ENCODE data around the gene PCDHA2. TPM values are rescaled to one million over a fixed set of nuclear protein-coding genes. Genes with fewer than 3 reads are reported as not detected.

PCDHA2 gene
- under 1 TPM in 1 of 4 donors, not detected in 3; 0.18 TPM for total RNA-seq
- polyA plus RNA-seq = not detected
- long read RNA-seq, donor 1 = 0 reads
- long read RNA-seq, donor 2 = 0 reads

DNA sequence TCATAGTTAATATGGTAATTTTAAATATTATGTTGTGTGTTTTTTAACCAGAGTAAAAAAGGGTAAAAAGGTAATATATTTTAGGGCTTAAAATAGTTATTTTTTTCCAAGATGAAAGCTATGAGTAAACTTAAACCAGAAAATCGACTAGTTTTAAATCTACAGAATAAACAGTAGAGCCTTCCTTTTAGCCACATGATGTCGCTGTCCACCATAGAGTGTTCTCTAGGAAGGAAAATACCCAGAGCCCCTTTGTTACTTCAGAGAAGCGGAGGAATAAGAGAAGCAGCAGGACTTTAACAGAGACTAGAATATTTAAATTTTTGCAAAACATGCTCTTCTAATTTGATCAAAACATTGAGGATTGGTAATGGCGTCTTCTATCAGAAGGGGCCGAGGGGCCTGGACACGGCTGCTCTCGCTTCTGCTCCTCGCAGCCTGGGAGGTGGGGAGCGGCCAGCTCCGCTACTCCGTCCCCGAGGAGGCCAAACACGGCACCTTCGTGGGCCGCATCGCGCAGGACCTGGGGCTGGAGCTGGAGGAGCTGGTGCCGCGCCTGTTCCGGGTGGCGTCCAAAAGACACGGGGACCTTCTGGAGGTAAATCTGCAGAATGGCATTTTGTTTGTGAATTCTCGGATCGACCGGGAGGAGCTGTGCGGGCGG, at the start of gene PCDHA2:
Gene PCDHA2 (plus strand): TSS at position 258 of the 664 bp plus-strand sequence.
- intact Hi-C loops (cut with DNase I) = no loop called here
- ATAC-seq = no peak
- TF ChIP-seq, protein P1, sequence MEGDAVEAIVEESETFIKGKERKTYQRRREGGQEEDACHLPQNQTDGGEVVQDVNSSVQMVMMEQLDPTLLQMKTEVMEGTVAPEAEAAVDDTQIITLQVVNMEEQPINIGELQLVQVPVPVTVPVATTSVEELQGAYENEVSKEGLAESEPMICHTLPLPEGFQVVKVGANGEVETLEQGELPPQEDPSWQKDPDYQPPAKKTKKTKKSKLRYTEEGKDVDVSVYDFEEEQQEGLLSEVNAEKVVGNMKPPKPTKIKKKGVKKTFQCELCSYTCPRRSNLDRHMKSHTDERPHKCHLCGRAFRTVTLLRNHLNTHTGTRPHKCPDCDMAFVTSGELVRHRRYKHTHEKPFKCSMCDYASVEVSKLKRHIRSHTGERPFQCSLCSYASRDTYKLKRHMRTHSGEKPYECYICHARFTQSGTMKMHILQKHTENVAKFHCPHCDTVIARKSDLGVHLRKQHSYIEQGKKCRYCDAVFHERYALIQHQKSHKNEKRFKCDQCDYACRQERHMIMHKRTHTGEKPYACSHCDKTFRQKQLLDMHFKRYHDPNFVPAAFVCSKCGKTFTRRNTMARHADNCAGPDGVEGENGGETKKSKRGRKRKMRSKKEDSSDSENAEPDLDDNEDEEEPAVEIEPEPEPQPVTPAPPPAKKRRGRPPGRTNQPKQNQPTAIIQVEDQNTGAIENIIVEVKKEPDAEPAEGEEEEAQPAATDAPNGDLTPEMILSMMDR (IDR thresholded peaks at IDR 0.05) = no peak
- 15 to 22% (median 18%) methylated on average over 27 of the region's 27 CpGs for WGBS, 3 donors
- Histone ChIP-seq H3K9me3 (peaks cover 9% of the 10 kb centered on the region), H3K27ac (no peak within 1 kb of the TSS), H3K27me3 (ENCODE audit: insufficient read depth in 3 of 3, low read length in 2 of 3) (peaks cover 2 to 10% (median 8%) of the 10 kb centered on the region in 3 donors), H3K4me3 (no peak within 1 kb of the TSS), H3K4me1 (no peaks in the 10 kb centered on the region), H3K36me3 (ENCODE audit: insufficient read depth in 1 of 2, low read depth in 1 of 2) (no peaks in the 10 kb centered on the region)
- DNase-seq = no peak

DNA sequence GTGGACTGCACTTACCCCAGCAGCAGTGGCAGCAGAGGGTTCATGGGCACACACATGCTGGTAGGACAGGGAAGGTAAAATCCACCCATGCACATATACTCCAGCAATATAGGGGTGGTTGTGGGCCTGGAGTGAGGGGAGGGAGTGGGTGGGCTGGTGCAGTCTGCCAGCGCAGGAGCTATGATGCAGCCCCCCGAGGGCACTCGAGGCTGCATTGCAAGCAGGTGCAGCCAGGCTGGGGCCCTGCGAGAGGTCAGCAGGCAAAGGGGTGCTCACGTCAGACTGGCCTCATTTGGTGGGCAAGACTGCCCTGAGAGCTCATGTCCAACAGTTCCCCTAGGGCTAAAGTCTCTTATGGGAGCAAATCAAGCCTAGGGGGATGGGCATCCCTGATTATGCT, 41.1 kb upstream of the PCDHA2 start:
- no peak for DNase-seq
- peaks cover 23% of the 10 kb centered on the region for H3K9me3 ChIP-seq

DNA sequence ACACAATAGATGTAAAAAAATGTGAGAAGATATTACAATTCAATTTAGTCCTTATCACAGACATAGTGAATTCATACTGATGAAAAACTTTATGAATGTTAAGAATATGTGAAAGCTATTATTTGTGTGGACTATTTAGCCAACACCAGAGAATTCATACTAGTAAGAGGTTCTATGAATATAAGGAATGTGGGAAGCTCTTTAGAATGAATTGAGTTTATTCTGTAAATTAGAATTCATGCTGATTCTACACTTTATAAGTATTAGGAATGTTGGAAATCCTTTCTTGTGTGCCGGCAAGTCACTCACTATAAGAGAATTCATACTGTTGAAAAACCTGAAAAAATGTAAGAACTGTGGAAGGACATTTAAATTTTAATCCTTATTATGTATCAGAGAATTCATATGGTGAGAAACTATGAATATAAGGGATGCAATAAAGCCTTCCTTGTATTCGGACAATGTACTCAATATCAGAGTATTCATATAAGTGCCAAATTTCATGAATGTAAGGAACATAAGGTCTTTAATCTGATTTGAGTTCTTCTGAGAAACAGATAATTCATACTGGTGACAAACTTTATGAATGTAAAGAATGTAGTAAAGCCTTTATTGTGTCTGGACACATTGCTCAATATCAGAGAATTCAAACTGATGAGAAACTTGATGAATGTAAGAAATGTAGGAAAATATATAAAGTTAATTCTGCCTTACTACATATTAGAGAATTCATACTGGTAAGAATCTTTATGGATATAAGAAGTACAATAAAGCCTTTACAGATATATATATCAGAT, 30.3 kb upstream of the PCDHA2 start:
- H3K9me3 ChIP-seq = peaks cover 84% of the 10 kb centered on the region

More for the DNA sequence above, 41.1 kb upstream of the PCDHA2 start:
- no peak for ATAC-seq
- Histone ChIP-seq H3K27me3 (ENCODE audit: insufficient read depth in 3 of 3, low read length in 2 of 3) (no peaks in the 10 kb centered on the region), H3K36me3 (ENCODE audit: insufficient read depth in 1 of 2, low read depth in 1 of 2) (no peaks in the 10 kb centered on the region), H3K27ac (no peak overlapping the region), H3K4me3 (no peak overlapping the region), H3K4me1 (no peaks in the 10 kb centered on the region)
- WGBS, 3 donors = 78 to 87% (median 83%) methylated on average over 5 of the region's 5 CpGs
- intact Hi-C loops (cut with DNase I) = no loop called here
- TF ChIP-seq, protein P1 (IDR thresholded peaks at IDR 0.05) = no peak

DNA sequence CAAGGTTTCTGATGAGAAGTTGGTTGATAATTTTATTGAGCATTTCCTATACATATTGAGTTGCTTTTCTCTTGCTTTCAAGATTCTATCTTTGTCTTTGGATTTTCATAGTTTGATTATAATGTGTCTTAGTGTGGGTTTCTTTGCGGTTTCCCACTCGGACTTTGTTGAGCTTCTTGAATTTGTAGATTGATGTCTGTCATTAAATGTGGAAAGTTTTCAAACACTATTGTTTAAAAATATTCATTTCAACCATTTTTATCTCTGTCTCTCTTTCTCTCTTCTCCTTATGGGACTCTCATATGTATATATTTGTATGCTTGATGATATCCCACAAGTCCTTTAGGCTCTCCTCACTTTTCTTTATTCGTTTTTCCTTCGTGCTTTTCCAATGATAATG, 27.2 kb upstream of the PCDHA2 start:
- H3K9me3 ChIP-seq = peaks cover 83% of the 10 kb centered on the region
- TF ChIP-seq, protein P1 (IDR thresholded peaks at IDR 0.05) = no peak
- 83 to 84% (median 83%) methylated on average over 4 of the region's 4 CpGs for WGBS, 3 donors
- no peak for ATAC-seq
- H3K36me3 ChIP-seq (ENCODE audit: insufficient read depth in 1 of 2, low read depth in 1 of 2) = no peaks in the 10 kb centered on the region
- H3K4me3 ChIP-seq = no peak overlapping the region
- no peaks in the 10 kb centered on the region for H3K4me1 ChIP-seq
- H3K27me3 ChIP-seq (ENCODE audit: insufficient read depth in 3 of 3, low read length in 2 of 3) = no peaks in the 10 kb centered on the region
- no peak for DNase-seq
- H3K27ac ChIP-seq = no peak overlapping the region
- intact Hi-C loops (cut with DNase I) = no loop called here

More for the DNA sequence above, 30.3 kb upstream of the PCDHA2 start:
- Histone ChIP-seq H3K27ac (no peak overlapping the region), H3K4me3 (no peak overlapping the region), H3K4me1 (no peaks in the 10 kb centered on the region), H3K36me3 (ENCODE audit: insufficient read depth in 1 of 2, low read depth in 1 of 2) (no peaks in the 10 kb centered on the region), H3K27me3 (ENCODE audit: insufficient read depth in 3 of 3, low read length in 2 of 3) (no peaks in the 10 kb centered on the region)
- TF ChIP-seq, protein P1 (IDR thresholded peaks at IDR 0.05) = no peak
- no peak for ATAC-seq
- 90 to 94% (median 90%) methylated on average over 2 of the region's 2 CpGs for WGBS, 3 donors
- intact Hi-C loops (cut with DNase I) = no loop called here
- DNase-seq = no peak
